ENCODE measurements around the gene KRT73.

The KRT73 gene

GRCh38 chr12:52631264-52631663, 12.9 kb upstream of the KRT73 start:
- POLR2A ChIA-PET: no interaction called here
- Histone ChIP-seq H3K4me3 (ENCODE audit: control insufficient read depth in 1 of 7, extremely low read depth in 1 of 7, insufficient read depth in 4 of 7, low read depth in 2 of 7, low read length in 6 of 7) (no peak overlapping the region), H3K27ac (ENCODE audit: insufficient read depth in 1 of 2, low read depth in 1 of 2, low read length in 2 of 2, poor library complexity in 1 of 2, severe bottlenecking in 2 of 2) (no peak overlapping the region), H3K9me3 (ENCODE audit: control extremely low read depth in 1 of 5, control insufficient read depth in 4 of 5, insufficient read depth in 2 of 5, low read depth in 1 of 5, low read length in 4 of 5) (no peaks in the 10 kb centered on the region), H3K36me3 (ENCODE audit: control insufficient read depth in 4 of 4, insufficient read depth in 4 of 4, low read length in 3 of 4) (no peaks in the 10 kb centered on the region), H3K4me1 (ENCODE audit: control extremely low read depth in 1 of 4, control insufficient read depth in 4 of 4, insufficient read depth in 4 of 4, low read length in 3 of 4) (peaks cover 15 to 63% (median 58%) of the 10 kb centered on the region in 4 experiments), H3K27me3 (replicated peaks in 2 of 5; ENCODE audit: control insufficient read depth in 4 of 5, insufficient read depth in 5 of 5, low read length in 4 of 5) (no peaks in the 10 kb centered on the region)
- no peak for DNase-seq
- 65% methylated on average over 4 of the region's 4 CpGs for WGBS (ENCODE audit: insufficient coverage)
- CTCF ChIA-PET: interaction anchor here (1.9 kb wide), 1 partner anchor 14 kb away, joined by 6 read pairs; no protein-coding TSS in a partner anchor

DNA sequence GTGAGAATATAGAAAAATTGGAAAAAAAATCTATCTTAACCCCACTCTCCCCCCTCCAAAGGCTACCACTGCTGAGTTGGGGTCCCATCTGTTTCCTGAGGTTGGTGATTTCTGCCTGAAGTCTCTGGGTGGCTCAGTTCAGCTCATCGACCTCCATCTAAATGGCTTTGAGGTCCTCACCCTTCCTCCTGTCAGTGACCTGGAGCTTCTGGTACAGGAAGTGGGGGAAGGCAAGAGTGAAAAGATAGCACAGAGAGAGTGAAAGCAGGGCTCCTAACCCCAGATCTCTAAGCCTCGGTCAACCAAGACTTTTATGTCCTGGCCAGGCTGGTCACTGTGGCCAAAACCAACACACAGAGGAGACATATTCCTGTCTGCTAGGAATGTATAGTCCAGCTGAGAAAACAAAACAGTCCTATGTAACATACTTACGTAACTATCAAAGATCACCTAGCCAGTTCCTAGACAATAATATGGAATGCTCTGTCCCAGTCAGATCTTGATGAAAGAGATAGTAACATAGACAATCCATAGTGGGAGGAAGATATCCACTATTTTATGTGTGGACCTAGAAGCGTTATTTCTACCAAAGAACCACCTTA, 12.3 kb upstream of the KRT73 start:
- Histone ChIP-seq H3K27me3 (replicated peaks in 2 of 5; ENCODE audit: control insufficient read depth in 4 of 5, insufficient read depth in 5 of 5, low read length in 4 of 5) (no peaks in the 10 kb centered on the region), H3K9me3 (ENCODE audit: control extremely low read depth in 1 of 5, control insufficient read depth in 4 of 5, insufficient read depth in 2 of 5, low read depth in 1 of 5, low read length in 4 of 5) (no peaks in the 10 kb centered on the region), H3K36me3 (ENCODE audit: control insufficient read depth in 4 of 4, insufficient read depth in 4 of 4, low read length in 3 of 4) (no peaks in the 10 kb centered on the region), H3K4me1 (ENCODE audit: control extremely low read depth in 1 of 4, control insufficient read depth in 4 of 4, insufficient read depth in 4 of 4, low read length in 3 of 4) (peaks cover 15 to 60% (median 56%) of the 10 kb centered on the region in 4 experiments), H3K27ac (ENCODE audit: insufficient read depth in 1 of 2, low read depth in 1 of 2, low read length in 2 of 2, poor library complexity in 1 of 2, severe bottlenecking in 2 of 2) (peak overlapping the region in 1 of 2 experiments; percentile 27), H3K4me3 (ENCODE audit: control insufficient read depth in 1 of 7, extremely low read depth in 1 of 7, insufficient read depth in 4 of 7, low read depth in 2 of 7, low read length in 6 of 7) (peak overlapping the region in 2 of 7 experiments; percentile 6 to 20)
- peak in 2 of 3 donors; percentile 85 for DNase-seq
- ChIA-PET POLR2A (no interaction called here), CTCF (interaction anchor here (1.9 kb wide), 1 partner anchor 14 kb away, joined by 6 read pairs; no protein-coding TSS in a partner anchor)
- no CpG with 5 or more reads among the region's 4 CpGs for WGBS (ENCODE audit: insufficient coverage)

- Histone ChIP-seq H3K9me3 (ENCODE audit: control extremely low read depth in 1 of 5, control insufficient read depth in 4 of 5, insufficient read depth in 2 of 5, low read depth in 1 of 5, low read length in 4 of 5) (no peaks in the 10 kb centered on the region), H3K36me3 (ENCODE audit: control insufficient read depth in 4 of 4, insufficient read depth in 4 of 4, low read length in 3 of 4) (no peaks in the 10 kb centered on the region), H3K4me3 (ENCODE audit: control insufficient read depth in 1 of 7, extremely low read depth in 1 of 7, insufficient read depth in 4 of 7, low read depth in 2 of 7, low read length in 6 of 7) (peak overlapping the region in 1 of 7 experiments; percentile 20), H3K27ac (ENCODE audit: insufficient read depth in 1 of 2, low read depth in 1 of 2, low read length in 2 of 2, poor library complexity in 1 of 2, severe bottlenecking in 2 of 2) (no peak overlapping the region), H3K4me1 (ENCODE audit: control extremely low read depth in 1 of 4, control insufficient read depth in 4 of 4, insufficient read depth in 4 of 4, low read length in 3 of 4) (peaks cover 15 to 60% (median 56%) of the 10 kb centered on the region in 4 experiments), H3K27me3 (replicated peaks in 2 of 5; ENCODE audit: control insufficient read depth in 4 of 5, insufficient read depth in 5 of 5, low read length in 4 of 5) (no peaks in the 10 kb centered on the region)
- 86% methylated on average over 5 of the region's 7 CpGs for WGBS (ENCODE audit: insufficient coverage)
- ChIA-PET POLR2A (no interaction called here), CTCF (interaction anchor here (1.9 kb wide), 1 partner anchor 13 kb away, joined by 6 read pairs; no protein-coding TSS in a partner anchor)
- DNase-seq: no peak
These were observed 11.7 kb upstream of the KRT73 start for GRCh38 chr12:52630008-52630500.

DNA sequence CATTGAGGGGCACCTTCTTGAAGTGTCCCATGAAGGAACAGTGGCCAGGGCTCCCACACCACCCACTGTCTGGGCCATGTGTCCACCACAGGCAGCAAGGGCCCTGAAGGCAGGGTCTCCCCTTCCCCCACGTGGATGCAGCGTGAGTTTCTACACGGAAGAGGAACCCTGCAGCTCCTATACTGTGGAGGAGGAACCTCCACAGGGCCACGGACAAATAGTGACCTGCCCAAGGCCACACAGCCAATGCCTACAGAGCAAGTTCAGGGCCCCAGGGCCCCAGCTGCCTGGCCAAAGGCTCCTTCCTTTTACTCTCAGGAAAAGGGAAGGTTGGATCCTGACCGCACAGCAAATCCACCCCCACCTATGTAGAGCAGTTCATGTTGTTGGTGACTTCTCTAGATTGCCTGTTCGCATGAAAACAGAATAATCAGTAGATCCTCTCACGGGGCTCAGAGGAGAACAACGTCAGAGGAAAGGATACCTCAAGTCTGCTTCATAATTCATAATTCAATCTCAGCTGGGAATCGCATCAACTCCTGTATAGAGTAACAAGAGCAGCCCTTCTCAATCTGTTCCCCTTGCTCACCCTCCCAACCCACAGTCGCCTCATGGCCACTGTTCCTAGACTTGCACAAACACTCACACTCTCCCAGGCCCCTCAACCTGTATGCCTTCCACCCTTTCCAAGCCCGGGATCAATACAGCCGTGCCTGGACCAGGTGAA, 11.1 kb upstream of the KRT73 start:
- Histone ChIP-seq H3K36me3 (ENCODE audit: control insufficient read depth in 4 of 4, insufficient read depth in 4 of 4, low read length in 3 of 4) (no peaks in the 10 kb centered on the region), H3K27me3 (replicated peaks in 2 of 5; ENCODE audit: control insufficient read depth in 4 of 5, insufficient read depth in 5 of 5, low read length in 4 of 5) (no peaks in the 10 kb centered on the region), H3K4me1 (ENCODE audit: control extremely low read depth in 1 of 4, control insufficient read depth in 4 of 4, insufficient read depth in 4 of 4, low read length in 3 of 4) (peaks cover 15 to 57% (median 56%) of the 10 kb centered on the region in 4 experiments), H3K27ac (ENCODE audit: insufficient read depth in 1 of 2, low read depth in 1 of 2, low read length in 2 of 2, poor library complexity in 1 of 2, severe bottlenecking in 2 of 2) (no peak overlapping the region), H3K4me3 (ENCODE audit: control insufficient read depth in 1 of 7, extremely low read depth in 1 of 7, insufficient read depth in 4 of 7, low read depth in 2 of 7, low read length in 6 of 7) (no peak overlapping the region), H3K9me3 (ENCODE audit: control extremely low read depth in 1 of 5, control insufficient read depth in 4 of 5, insufficient read depth in 2 of 5, low read depth in 1 of 5, low read length in 4 of 5) (no peaks in the 10 kb centered on the region)
- WGBS (ENCODE audit: insufficient coverage): 65% methylated on average over 9 of the region's 12 CpGs
- peak in 1 of 3 donors; percentile 24 for DNase-seq
- CTCF ChIA-PET: interaction anchor here (0.9 to 1.3 kb wide), 2 partner anchors 13 to 16 kb away, joined by 3 to 4 read pairs; no protein-coding TSS in a partner anchor
- POLR2A ChIA-PET: no interaction called here

DNA sequence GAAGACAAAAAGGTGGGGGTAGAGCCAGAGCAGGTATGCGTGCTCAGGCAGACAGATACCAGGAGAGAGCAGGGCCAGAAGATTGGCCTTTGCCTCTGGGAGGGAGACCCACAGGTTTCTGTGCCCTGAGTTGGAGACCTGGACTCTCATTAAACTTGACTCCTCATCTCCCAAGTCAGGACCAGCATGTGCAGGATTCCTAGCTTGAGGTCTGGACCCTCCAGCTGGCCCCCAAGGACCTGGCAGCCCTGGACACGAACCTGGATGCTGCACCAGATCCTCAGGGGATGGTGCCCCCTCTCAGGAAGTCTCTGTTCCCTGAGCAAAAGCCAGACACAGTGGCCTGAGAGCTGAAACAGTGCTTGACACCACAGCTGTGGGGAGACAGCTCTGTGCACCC, 10.5 kb upstream of the KRT73 start:
- Histone ChIP-seq H3K27me3 (replicated peaks in 2 of 5; ENCODE audit: control insufficient read depth in 4 of 5, insufficient read depth in 5 of 5, low read length in 4 of 5) (no peaks in the 10 kb centered on the region), H3K27ac (ENCODE audit: insufficient read depth in 1 of 2, low read depth in 1 of 2, low read length in 2 of 2, poor library complexity in 1 of 2, severe bottlenecking in 2 of 2) (no peak overlapping the region), H3K36me3 (ENCODE audit: control insufficient read depth in 4 of 4, insufficient read depth in 4 of 4, low read length in 3 of 4) (no peaks in the 10 kb centered on the region), H3K4me1 (ENCODE audit: control extremely low read depth in 1 of 4, control insufficient read depth in 4 of 4, insufficient read depth in 4 of 4, low read length in 3 of 4) (peaks cover 15 to 51% (median 50%) of the 10 kb centered on the region in 4 experiments), H3K4me3 (ENCODE audit: control insufficient read depth in 1 of 7, extremely low read depth in 1 of 7, insufficient read depth in 4 of 7, low read depth in 2 of 7, low read length in 6 of 7) (no peak overlapping the region), H3K9me3 (ENCODE audit: control extremely low read depth in 1 of 5, control insufficient read depth in 4 of 5, insufficient read depth in 2 of 5, low read depth in 1 of 5, low read length in 4 of 5) (no peaks in the 10 kb centered on the region)
- DNase-seq: no peak
- WGBS (ENCODE audit: insufficient coverage): 100% methylated on average over 2 of the region's 2 CpGs
- ChIA-PET CTCF (interaction anchor here (0.9 to 1.3 kb wide), 2 partner anchors 13 to 15 kb away, joined by 3 to 4 read pairs; no protein-coding TSS in a partner anchor), POLR2A (no interaction called here)

- Histone ChIP-seq H3K27me3 (replicated peaks in 2 of 5; ENCODE audit: control insufficient read depth in 4 of 5, insufficient read depth in 5 of 5, low read length in 4 of 5) (no peaks in the 10 kb centered on the region), H3K36me3 (ENCODE audit: control insufficient read depth in 4 of 4, insufficient read depth in 4 of 4, low read length in 3 of 4) (no peaks in the 10 kb centered on the region), H3K9me3 (ENCODE audit: control extremely low read depth in 1 of 5, control insufficient read depth in 4 of 5, insufficient read depth in 2 of 5, low read depth in 1 of 5, low read length in 4 of 5) (peaks cover 0 to 2% (median 0%) of the 10 kb centered on the region in 5 experiments), H3K4me3 (ENCODE audit: control insufficient read depth in 1 of 7, extremely low read depth in 1 of 7, insufficient read depth in 4 of 7, low read depth in 2 of 7, low read length in 6 of 7) (no peak overlapping the region), H3K4me1 (ENCODE audit: control extremely low read depth in 1 of 4, control insufficient read depth in 4 of 4, insufficient read depth in 4 of 4, low read length in 3 of 4) (peaks cover 15 to 44% (median 43%) of the 10 kb centered on the region in 4 experiments), H3K27ac (ENCODE audit: insufficient read depth in 1 of 2, low read depth in 1 of 2, low read length in 2 of 2, poor library complexity in 1 of 2, severe bottlenecking in 2 of 2) (no peak overlapping the region)
- CTCF ChIA-PET: interaction anchor here (1.3 kb wide), 1 partner anchor 14 kb away, joined by 4 read pairs; no protein-coding TSS in a partner anchor
- POLR2A ChIA-PET: no interaction called here
- WGBS (ENCODE audit: insufficient coverage): 82% methylated on average over 2 of the region's 4 CpGs
- no peak for DNase-seq
These were observed 9.8 kb upstream of the KRT73 start for GRCh38 chr12:52628111-52628507.
